Iris pigment epithelial cell (primary cell): ENCODE measurements around the gene CDK2AP2.
A peak's percentile ranks its signal among the peaks of the same experiment; 100 is the strongest.
"Not testable (repeated sequence)": the region's sequence is repeated elsewhere in the genome, so short reads cannot be mapped to it uniquely, and the experiment has no call there.

ENCODE experiments used
- DNase-seq: peaks from one replicate; pipeline ENCODE4 v3.0.0-alpha.2; 2011; ENCODE audit warnings: low read depth

CDK2AP2 gene

GRCh38 chr11:67489885-67490726 is 17.9 kb downstream of the CDK2AP2 start:
- no peak for DNase-seq

DNA sequence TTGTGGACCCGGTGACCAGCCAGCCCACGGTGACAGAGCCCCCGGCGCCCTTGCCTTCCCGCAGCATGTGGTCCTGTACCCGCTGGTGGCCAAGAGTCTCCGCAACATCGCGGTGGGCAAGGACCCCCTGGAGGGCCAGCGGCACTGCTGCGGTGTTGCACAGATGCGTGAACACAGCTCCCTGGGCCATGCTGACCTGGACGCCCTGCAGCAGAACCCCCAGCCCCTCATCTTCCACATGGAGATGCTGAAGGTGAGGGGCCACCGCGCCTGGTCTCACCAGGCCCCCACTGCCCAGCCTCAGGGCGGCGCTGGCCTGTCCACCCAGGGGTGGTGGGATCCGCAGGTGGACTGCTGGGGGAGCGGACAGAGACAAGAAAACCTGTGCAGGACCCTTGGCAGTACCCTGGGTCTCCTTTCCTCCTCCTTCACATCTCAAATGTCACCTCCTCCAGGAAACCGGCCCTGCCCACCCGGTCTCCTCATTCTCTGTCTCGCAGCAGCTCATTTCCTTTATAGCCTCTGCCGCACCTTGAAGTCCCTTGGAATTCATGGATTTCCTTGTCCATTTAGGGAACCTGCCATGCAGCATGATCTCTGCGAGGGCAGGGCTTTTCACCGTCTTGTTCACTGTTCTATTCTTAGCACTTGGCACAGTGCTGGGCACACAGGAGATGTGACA is 18.6 kb downstream of the CDK2AP2 start:
- DNase-seq = no peak

- DNase-seq = no peak
These were observed 21.3 kb downstream of the CDK2AP2 start for GRCh38 chr11:67486481-67487195.

DNA sequence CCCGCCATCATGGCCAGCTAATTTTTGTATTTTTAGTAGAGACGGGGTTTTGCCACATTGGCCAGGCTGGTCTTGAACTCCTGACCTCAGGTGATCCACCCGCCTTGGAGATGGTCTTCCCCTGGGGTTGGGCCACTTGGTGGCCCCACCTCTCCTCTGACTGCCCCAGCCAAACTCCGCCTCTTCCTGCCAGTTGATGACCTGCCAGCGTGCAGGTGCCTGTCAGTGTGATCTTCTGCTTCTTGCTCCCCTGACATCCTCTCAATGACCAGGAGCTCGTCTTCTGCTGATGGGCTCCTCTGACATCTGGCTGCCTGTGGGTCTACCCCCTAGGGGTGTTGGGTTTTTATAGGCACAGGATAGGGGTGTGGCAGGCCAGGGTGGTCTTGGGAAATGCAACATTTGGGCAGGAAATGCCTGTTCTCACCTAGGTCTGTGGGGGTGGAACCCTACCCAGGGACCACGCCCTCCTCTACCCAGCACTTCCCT is 22.0 kb downstream of the CDK2AP2 start:
- DNase-seq = not testable (repeated sequence)

DNA sequence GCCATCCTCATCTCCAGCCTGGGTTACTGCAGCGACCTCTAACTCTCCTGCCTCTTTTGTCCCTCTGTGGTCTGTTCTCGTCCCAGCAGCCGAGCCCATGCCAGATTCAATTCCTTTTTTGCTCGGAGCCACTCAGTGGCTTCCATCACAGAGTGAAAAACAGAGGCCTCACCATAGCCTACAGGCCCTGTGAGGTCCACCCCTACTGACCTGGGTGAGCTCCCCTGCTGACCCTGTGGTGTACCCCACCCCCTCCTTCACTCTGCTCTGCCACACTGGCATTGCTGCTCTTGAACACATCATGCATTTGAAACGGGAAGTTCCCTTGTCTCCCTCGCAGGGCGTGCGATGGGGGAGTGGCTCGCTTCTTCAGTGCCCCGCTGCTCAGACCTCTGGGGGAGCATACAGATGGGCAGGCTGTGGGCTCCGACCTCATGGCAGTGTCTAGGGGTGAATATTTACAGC is 23.1 kb downstream of the CDK2AP2 start:
- DNase-seq = no peak

- no peak for DNase-seq
These were observed 23.9 kb downstream of the CDK2AP2 start for GRCh38 chr11:67483831-67484665.

- DNase-seq = peak; percentile 98
These were observed 24.8 kb downstream of the CDK2AP2 start, which contains the start of gene AIP for GRCh38 chr11:67482827-67483798. Gene AIP, plus strand, starts transcription at chr11:67483026. Its CDS starts 133 bp downstream, at chr11:67483159.

DNA sequence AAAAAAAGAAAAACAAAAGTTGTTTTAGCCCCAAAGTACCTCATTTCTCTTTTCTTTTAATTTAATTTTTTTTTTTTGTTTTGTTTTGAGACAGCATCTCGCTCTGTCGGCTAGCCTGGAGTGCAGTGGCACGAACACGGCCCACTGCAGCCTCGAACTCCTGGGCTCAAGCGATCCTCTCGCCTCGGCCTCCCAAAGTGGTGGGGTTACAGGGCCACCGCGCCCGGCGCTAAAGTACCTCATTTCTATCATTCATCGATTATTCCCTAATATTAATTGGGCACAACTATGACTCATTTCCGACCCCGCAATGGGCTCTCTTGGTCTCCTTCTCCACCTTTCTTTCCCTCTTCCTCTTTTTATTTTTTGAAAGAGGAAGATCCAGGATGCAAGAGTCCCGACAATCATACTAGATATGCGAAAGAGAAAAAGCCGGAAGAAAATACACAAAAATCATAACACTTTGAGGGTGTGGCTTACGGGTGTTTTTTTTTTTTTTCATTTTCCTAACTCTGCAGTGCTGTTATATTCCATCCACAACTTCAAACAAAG is 25.6 kb downstream of the CDK2AP2 start:
- no peak for DNase-seq

- DNase-seq = not testable (repeated sequence)
These were observed 30.5 kb downstream of the CDK2AP2 start for GRCh38 chr11:67477344-67478050.

- not testable (repeated sequence) for DNase-seq
These were observed 31.3 kb downstream of the CDK2AP2 start for GRCh38 chr11:67476692-67477091.

GRCh38 chr11:67472882-67473281 is 35.1 kb downstream of the CDK2AP2 start:
- no peak for DNase-seq

DNA sequence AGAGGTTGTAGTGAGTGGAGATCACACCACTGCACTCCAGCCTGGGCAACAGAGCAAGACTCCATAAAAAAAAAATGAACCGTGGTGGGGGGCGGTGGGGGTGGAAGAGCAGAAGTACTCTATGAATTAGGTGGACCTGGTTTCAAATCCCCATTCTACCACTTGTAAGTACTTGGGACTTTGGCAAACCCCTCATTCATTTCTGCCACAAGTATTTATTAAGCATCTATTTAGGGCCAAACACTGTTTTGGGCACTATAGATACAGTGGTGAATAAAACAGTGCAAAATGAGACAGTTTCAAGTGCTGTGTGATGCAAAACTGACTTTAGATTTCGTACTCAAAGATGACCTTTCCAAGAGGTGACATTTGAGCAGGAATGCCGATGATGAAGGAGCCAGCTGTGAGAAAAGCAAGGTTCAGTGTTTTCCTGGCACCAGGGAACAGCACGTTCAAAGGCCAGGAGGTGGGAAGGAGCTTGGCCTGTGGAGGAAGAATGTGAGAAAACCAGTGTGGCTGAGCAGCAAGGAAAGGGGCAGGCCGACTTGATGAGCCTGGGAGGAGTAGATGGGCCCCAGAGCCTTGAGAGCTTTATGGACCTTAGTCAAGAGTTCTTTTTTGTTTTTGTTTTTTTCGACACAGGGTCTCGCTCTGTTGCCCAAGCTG is 37.5 kb downstream of the CDK2AP2 start:
- no peak for DNase-seq

DNA sequence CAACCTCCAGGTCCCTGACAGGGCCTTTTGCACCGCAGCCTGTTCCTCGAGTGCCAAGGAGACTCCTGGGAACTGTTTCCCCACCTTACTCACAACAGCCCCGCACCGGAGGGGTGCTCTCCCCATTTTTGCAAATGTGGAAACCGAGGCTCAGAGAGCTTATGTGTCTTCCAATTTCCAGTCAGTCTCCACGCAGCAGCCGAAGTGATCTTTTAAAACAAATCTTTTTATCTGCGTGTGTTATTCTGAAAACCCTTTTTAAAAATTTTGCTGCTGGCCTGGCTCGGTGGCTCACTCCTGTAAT is 38.5 kb downstream of the CDK2AP2 start:
- no peak for DNase-seq

DNA sequence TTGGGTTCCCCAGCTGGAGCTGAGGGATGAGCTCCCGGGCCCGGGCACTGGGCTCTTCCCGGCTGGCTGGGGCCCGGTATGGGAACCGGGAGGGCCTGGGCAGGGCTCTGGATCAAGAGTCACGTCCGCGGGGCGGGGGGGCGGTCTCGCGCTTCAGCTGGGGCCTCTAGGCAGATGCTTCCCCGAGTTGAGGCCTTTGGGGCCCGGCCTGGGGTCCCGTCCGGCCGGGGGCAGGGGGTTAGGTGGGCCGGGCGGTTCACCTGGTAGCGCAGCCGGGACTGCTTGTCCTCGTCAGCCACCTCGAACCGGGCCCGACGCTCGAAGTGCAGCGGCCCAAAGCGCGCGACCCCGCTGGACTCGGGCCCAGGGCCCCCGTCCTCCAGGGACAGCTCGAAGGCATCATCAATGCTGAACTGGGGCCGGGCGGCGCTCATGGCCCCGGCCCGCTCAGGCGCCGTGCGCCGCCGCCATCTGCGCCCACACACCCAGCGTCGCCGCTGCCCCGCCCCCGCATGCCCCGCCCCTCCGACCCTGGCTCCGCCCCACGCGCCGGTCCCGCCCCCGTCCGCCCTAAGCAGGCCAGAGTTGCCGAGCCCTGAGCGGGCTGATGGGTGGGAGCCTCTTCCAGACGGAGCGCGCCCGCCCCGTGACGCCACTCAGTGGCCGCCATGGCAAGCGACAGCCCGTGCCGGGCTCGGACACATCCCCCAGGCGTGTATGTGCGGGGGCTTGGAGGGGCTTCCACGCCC is 39.0 kb downstream of the CDK2AP2 start, which contains the start of gene TMEM134:
Gene TMEM134 (minus strand): TSS at position 493 of the 749 bp plus-strand sequence. CDS start 59 bp downstream, at position 434.
- peak; percentile 91 for DNase-seq

DNA sequence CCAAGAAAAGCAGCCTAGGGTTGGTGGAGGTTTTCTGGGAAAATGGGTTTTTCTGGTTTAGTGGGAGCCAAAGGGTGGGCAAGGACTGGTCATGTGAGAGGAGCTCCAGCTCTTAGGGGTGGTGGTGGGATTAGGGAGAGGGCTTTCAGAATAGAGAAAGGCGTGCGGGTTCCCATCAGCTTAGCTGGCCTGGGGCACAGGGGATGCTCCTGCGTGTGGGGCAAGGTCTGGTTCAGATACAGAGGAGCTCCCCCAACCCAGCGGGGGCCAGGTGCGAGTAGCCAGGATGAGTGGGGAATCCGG is 39.6 kb downstream of the CDK2AP2 start:
- no peak for DNase-seq

- DNase-seq = no peak
These were observed 39.9 kb downstream of the CDK2AP2 start for GRCh38 chr11:67468056-67468455.

DNA sequence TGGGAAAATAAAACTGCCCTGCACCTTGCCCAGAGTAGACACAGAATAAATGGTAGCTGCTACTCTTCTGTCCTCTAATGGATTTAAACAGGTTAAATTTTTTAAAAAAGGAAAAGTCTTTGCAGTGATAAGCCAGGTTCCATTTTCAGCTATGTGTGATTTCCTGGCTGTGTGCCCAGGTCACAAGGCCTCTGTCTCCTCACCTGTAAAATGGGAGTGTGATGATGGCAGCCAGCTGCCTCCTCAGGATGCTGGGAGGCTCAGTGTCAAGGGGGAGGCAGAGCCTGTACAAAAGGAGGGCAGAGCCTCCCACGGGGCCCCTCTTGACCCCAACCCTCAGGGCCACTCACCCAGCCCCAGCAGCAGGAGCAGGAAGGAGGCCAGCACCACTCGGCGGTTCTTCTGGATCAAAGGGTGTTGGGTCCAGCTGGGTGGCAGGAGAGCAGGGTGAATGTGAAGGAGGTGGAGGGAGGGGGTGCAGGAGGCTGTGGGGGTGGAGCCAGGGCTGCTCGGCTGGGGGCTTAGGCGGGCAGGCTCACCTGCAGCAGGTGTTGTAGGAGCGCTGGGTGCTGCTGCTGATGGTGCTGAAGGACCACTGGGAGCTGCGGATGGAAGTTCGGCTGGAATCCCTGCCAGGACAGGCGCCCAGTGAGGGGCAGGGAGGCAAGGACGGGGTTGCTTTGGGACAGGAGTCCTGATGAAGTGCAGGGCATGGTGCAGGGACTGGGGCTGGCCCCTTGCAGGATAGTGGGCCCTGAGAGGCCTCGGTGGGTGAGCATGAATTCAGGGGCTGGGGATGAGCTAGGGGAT is 40.8 kb downstream of the CDK2AP2 start:
- DNase-seq = no peak
